ENCODE results near the gene RHBDD1.

Gene RHBDD1

GRCh38 chr2:226885769-226886435 is 50.0 kb downstream of the RHBDD1 start:
- no peaks in the 10 kb centered on the region for H3K27me3 ChIP-seq (ENCODE audit: low read length)
- H3K9ac ChIP-seq (ENCODE audit: low read length) = no peak overlapping the region
- no peaks in the 10 kb centered on the region for H3K79me2 ChIP-seq (ENCODE audit: insufficient read depth, low read length)
- no peak for TF ChIP-seq EZH2phosphoT487 (conservative IDR thresholded peaks at IDR 0.05; ENCODE audit: low read length)
- TF ChIP-seq CTCF (IDR thresholded peaks at IDR 0.05; ENCODE audit: insufficient read depth, low read length, poor library complexity, severe bottlenecking) = no peak
- no peaks in the 10 kb centered on the region for H3K9me3 ChIP-seq (ENCODE audit: insufficient read depth, low read length)
- H4K20me1 ChIP-seq (ENCODE audit: low read depth, low read length) = no peaks in the 10 kb centered on the region
- no peak overlapping the region for H2AFZ ChIP-seq (ENCODE audit: low read depth, low read length, severe bottlenecking)
- no peaks in the 10 kb centered on the region; the same call in 1 of the 2 replicates for H3F3A ChIP-seq (ENCODE audit: insufficient read depth)
- no peak overlapping the region for H3K27ac ChIP-seq (ENCODE audit: low read depth, low read length)
- H3K4me3 ChIP-seq (ENCODE audit: insufficient read depth, low read length, poor library complexity, severe bottlenecking) = no peak overlapping the region
- no peaks in the 10 kb centered on the region for H3K36me3 ChIP-seq (ENCODE audit: low read length)
- H3K4me2 ChIP-seq (ENCODE audit: low read depth, low read length, poor library complexity, severe bottlenecking) = no peak overlapping the region
- H3K9me2 ChIP-seq (replicated peaks; ENCODE audit: insufficient read depth, low read length) = no peaks in the 10 kb centered on the region

GRCh38 chr2:226887940-226888339 is 52.1 kb downstream of the RHBDD1 start:
- no peaks in the 10 kb centered on the region for H3K79me2 ChIP-seq (ENCODE audit: insufficient read depth, low read length)
- no peak for TF ChIP-seq EZH2phosphoT487 (conservative IDR thresholded peaks at IDR 0.05; ENCODE audit: low read length)
- no peak for TF ChIP-seq CTCF (IDR thresholded peaks at IDR 0.05; ENCODE audit: insufficient read depth, low read length, poor library complexity, severe bottlenecking)
- no peaks in the 10 kb centered on the region for H3K9me2 ChIP-seq (replicated peaks; ENCODE audit: insufficient read depth, low read length)

GRCh38 chr2:226888378-226888965 is 52.6 kb downstream of the RHBDD1 start:
- no peaks in the 10 kb centered on the region for H3K9me3 ChIP-seq (ENCODE audit: insufficient read depth, low read length)
- H3K36me3 ChIP-seq (ENCODE audit: low read length) = no peaks in the 10 kb centered on the region
- H3K4me3 ChIP-seq (ENCODE audit: insufficient read depth, low read length, poor library complexity, severe bottlenecking) = no peak overlapping the region
- H3K4me2 ChIP-seq (ENCODE audit: low read depth, low read length, poor library complexity, severe bottlenecking) = no peak overlapping the region
- H3F3A ChIP-seq (ENCODE audit: insufficient read depth) = no peaks in the 10 kb centered on the region; the same call in 1 of the 2 replicates
- no peak overlapping the region for H3K27ac ChIP-seq (ENCODE audit: low read depth, low read length)
- no peaks in the 10 kb centered on the region for H4K20me1 ChIP-seq (ENCODE audit: low read depth, low read length)
- H2AFZ ChIP-seq (ENCODE audit: low read depth, low read length, severe bottlenecking) = no peak overlapping the region
- H3K79me2 ChIP-seq (ENCODE audit: insufficient read depth, low read length) = no peaks in the 10 kb centered on the region
- TF ChIP-seq CTCF (IDR thresholded peaks at IDR 0.05; ENCODE audit: insufficient read depth, low read length, poor library complexity, severe bottlenecking) = no peak
- no peak for TF ChIP-seq EZH2phosphoT487 (conservative IDR thresholded peaks at IDR 0.05; ENCODE audit: low read length)
- no peaks in the 10 kb centered on the region for H3K27me3 ChIP-seq (ENCODE audit: low read length)
- no peaks in the 10 kb centered on the region for H3K9me2 ChIP-seq (replicated peaks; ENCODE audit: insufficient read depth, low read length)
- H3K9ac ChIP-seq (ENCODE audit: low read length) = no peak overlapping the region

More at GRCh38 chr2:226887940-226888339, 52.1 kb downstream of the RHBDD1 start:
- Histone ChIP-seq H4K20me1 (ENCODE audit: low read depth, low read length) (no peaks in the 10 kb centered on the region), H3K9ac (ENCODE audit: low read length) (no peak overlapping the region), H3K9me3 (ENCODE audit: insufficient read depth, low read length) (no peaks in the 10 kb centered on the region), H3K4me3 (ENCODE audit: insufficient read depth, low read length, poor library complexity, severe bottlenecking) (no peak overlapping the region), H2AFZ (ENCODE audit: low read depth, low read length, severe bottlenecking) (no peak overlapping the region), H3K36me3 (ENCODE audit: low read length) (no peaks in the 10 kb centered on the region), H3K27me3 (ENCODE audit: low read length) (no peaks in the 10 kb centered on the region), H3K27ac (ENCODE audit: low read depth, low read length) (no peak overlapping the region), H3K4me2 (ENCODE audit: low read depth, low read length, poor library complexity, severe bottlenecking) (no peak overlapping the region), H3F3A (ENCODE audit: insufficient read depth) (no peaks in the 10 kb centered on the region; the same call in 1 of the 2 replicates)

Measured in SU-DHL-6 (cell line).